Kidney epithelial cell (primary cell): Measurements from ENCODE around the gene PHC2. TPM values are rescaled to one million over a fixed set of nuclear protein-coding genes. Genes with fewer than 3 reads are reported as not detected.

ENCODE experiments used
- DNase-seq: peaks from one replicate; pipeline ENCODE4 v3.0.0-alpha.2; 2010; ENCODE audit warnings: low read depth
- H3K27me3 ChIP-seq: 2 replicates; pipeline ENCODE4 v1.6.0; 2011; ENCODE audit warnings: low read length; ENCODE audit not compliant: control insufficient read depth, insufficient read depth
- H3K36me3 ChIP-seq: 2 replicates; pipeline ENCODE4 v1.5.1; 2011; ENCODE audit warnings: low read length; ENCODE audit not compliant: control insufficient read depth, insufficient read depth
- H3K4me3 ChIP-seq: 2 replicates; pipeline ENCODE4 v1.5.1; 2011; ENCODE audit warnings: low read depth, mild to moderate bottlenecking, control low read depth, low read length
- CTCF ChIP-seq: IDR thresholded peaks from 2 replicates; pipeline ENCODE4 v1.5.1; 2011; ENCODE audit warnings: mild to moderate bottlenecking, moderate library complexity, low read length, control low read depth, inconsistent platforms; ENCODE audit not compliant: insufficient read depth, poor library complexity, severe bottlenecking
- total RNA-seq: library from RNA; depleted of rRNA; stranded (reverse); fragments of >200 nt; gene quantifications from 2 replicates; pipeline ENCODE4 v1.2.3, GENCODE V29; 2015

Gene PHC2
- total RNA-seq, 1 donor from 2014 or later: 216 TPM

GRCh38 chr1:33358795-33359503 is 71.9 kb downstream of the PHC2 start:
- no peak for TF ChIP-seq CTCF
- no peak for DNase-seq
- no peaks in the 10 kb centered on the region for H3K36me3 ChIP-seq
- H3K27me3 ChIP-seq: no peaks in the 10 kb centered on the region
- H3K4me3 ChIP-seq: no peak overlapping the region

GRCh38 chr1:33358114-33358794 is 72.6 kb downstream of the PHC2 start:
- Histone ChIP-seq H3K27me3 (no peaks in the 10 kb centered on the region), H3K36me3 (no peaks in the 10 kb centered on the region), H3K4me3 (no peak overlapping the region)
- no peak for TF ChIP-seq CTCF
- DNase-seq: no peak

- Histone ChIP-seq H3K36me3 (no peaks in the 10 kb centered on the region), H3K27me3 (no peaks in the 10 kb centered on the region), H3K4me3 (no peak overlapping the region)
- no peak for TF ChIP-seq CTCF
- DNase-seq: no peak
Measured at GRCh38 chr1:33357099-33357498, 73.8 kb downstream of the PHC2 start.

- DNase-seq: no peak
- H3K4me3 ChIP-seq: no peak overlapping the region
- H3K36me3 ChIP-seq: no peaks in the 10 kb centered on the region
- H3K27me3 ChIP-seq: no peaks in the 10 kb centered on the region
- no peak for TF ChIP-seq CTCF
Measured at GRCh38 chr1:33354707-33355316, 76.1 kb downstream of the PHC2 start.

- no peaks in the 10 kb centered on the region for H3K27me3 ChIP-seq
- no peaks in the 10 kb centered on the region for H3K36me3 ChIP-seq
- no peak for DNase-seq
- H3K4me3 ChIP-seq: no peak overlapping the region
- no peak for TF ChIP-seq CTCF
Measured at GRCh38 chr1:33353531-33353930, 77.4 kb downstream of the PHC2 start.
